SU-DHL-6 (cell line): ENCODE measurements around the gene HHATL.

Experiments
- CTCF ChIP-seq: fragments of 200-600 bp; sonication (generic); IDR thresholded peaks from one replicate; pipeline ENCODE4 v1.5.1; 2017; ENCODE audit warnings: antibody characterized with exemption, mild to moderate bottlenecking, low read length, moderate library complexity; ENCODE audit not compliant: insufficient read depth, poor library complexity, severe bottlenecking
- EZH2phosphoT487 ChIP-seq: fragments of 200-600 bp; sonication (generic), shearing (Covaris generic); conservative IDR thresholded peaks from 2 replicates; pipeline ENCODE4 v1.6.1; 2018; ENCODE audit warnings: mild to moderate bottlenecking, antibody characterized with exemption, low read length, moderate library complexity, mixed read lengths

DNA sequence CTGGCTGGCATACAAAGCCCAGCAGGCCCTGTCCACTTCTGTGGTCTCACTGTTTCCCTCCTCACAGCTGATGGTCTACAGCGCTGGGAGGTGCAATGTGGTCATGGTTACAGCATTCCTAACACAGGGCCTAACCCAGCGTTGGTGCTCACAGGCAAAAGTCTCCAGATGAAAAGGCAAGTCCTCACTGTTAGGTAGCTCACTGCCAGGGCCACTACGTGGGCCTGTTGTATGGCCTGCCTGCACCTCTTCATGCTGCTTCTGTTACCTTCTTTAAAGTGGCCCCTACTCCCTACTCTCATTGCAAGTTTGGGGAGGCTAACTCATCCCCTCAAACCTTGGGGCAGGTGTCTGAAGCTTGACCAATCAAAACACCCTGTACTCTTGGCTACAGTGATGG, 39.2 kb upstream of the HHATL start:
- no peak for TF ChIP-seq CTCF
- no peak for TF ChIP-seq EZH2phosphoT487
